Suprapubic skin (tissue), 4 donors: ENCODE measurements around the gene CHST13.

Source experiments
- CTCF ChIP-seq, 2 donors: fragments of 200-600 bp in 1 of 2; fragments of 450-650 bp in 1 of 2; sonication (generic) in 1 of 2; IDR thresholded peaks; one replicate each; pipeline ENCODE4 v1.5.1; 2016 to 2019; ENCODE audit warnings: antibody characterized with exemption in 2 of 2, mild to moderate bottlenecking in 1 of 2, moderate library complexity in 1 of 2
- EP300 ChIP-seq: sonication (generic); formaldehyde crosslinking; IDR thresholded peaks from one replicate; pipeline ENCODE4 v1.6.1; 2017; ENCODE audit warnings: antibody characterized with exemption
- POLR2A ChIP-seq, 2 donors: fragments of 450-650 bp; IDR thresholded peaks; one replicate each; pipeline ENCODE4 v1.6.1; 2017; ENCODE audit warnings: antibody characterized with exemption in 2 of 2, mild to moderate bottlenecking in 2 of 2, moderate library complexity in 2 of 2
- POLR2AphosphoS5 ChIP-seq, 3 donors: sonication (generic); formaldehyde crosslinking; IDR thresholded peaks; one replicate each; pipeline ENCODE4 v1.6.1; 2017; ENCODE audit warnings: antibody characterized with exemption in 3 of 3

GRCh38 chr3:126512026-126512425 lies 11.9 kb upstream of the CHST13 start:
- no peak for TF ChIP-seq CTCF (IDR thresholded peaks at IDR 0.05)
- no peak for TF ChIP-seq POLR2A (IDR thresholded peaks at IDR 0.05)
- TF ChIP-seq POLR2AphosphoS5 (IDR thresholded peaks at IDR 0.05): no peak
- no peak for TF ChIP-seq EP300
